CD8-positive, alpha-beta memory T cell (primary cell): ENCODE data around the gene FIGNL2. TPM values are rescaled to one million over a fixed set of nuclear protein-coding genes. Genes with fewer than 3 reads are reported as not detected.

Experiments
- CTCF ChIA-PET: fragments of 350-600 bp; sonication (Branson Sonifier 250); formaldehyde crosslinking; loops from one replicate; lab custom pipeline; 2021; ENCODE audit warnings: antibody characterized with exemption; lab: Charles Lee
- POLR2A ChIA-PET: fragments of 350-600 bp; sonication (Branson Sonifier 250); formaldehyde crosslinking; loops from one replicate; lab custom pipeline; 2021; ENCODE audit warnings: antibody characterized with exemption; lab: Charles Lee
- DNase-seq, 5 donors: peaks; one replicate each; pipeline versions ENCODE4 v3.0.0 to v3.0.0-alpha.2; 2020 to 2022; ENCODE audit warnings: mixed read lengths in 1 of 5
- H3K27ac ChIP-seq: one replicate; pipeline ENCODE4 v1.7.0; 2013; ENCODE audit warnings: low read depth, mild to moderate bottlenecking, low read length, moderate library complexity
- H3K27me3 ChIP-seq: 2 replicates; pipeline ENCODE4 v1.7.0; 2013; ENCODE audit warnings: low read length, mild to moderate bottlenecking; ENCODE audit not compliant: insufficient read depth, poor library complexity, severe bottlenecking
- H3K36me3 ChIP-seq: 2 replicates; pipeline ENCODE4 v1.7.0; 2013; ENCODE audit warnings: mild to moderate bottlenecking, low read length, moderate library complexity; ENCODE audit not compliant: insufficient read depth
- H3K4me1 ChIP-seq: 2 replicates; pipeline ENCODE4 v1.7.0; 2013; ENCODE audit warnings: mild to moderate bottlenecking, low read length, moderate library complexity; ENCODE audit not compliant: insufficient read depth
- H3K4me3 ChIP-seq: 2 replicates; pipeline ENCODE4 v1.7.0; 2013; ENCODE audit warnings: mild to moderate bottlenecking, low read length
- H3K9me3 ChIP-seq: 2 replicates; pipeline ENCODE4 v1.7.0; 2013; ENCODE audit warnings: mild to moderate bottlenecking, low read length
- H3K27ac Mint-ChIP-seq, 8 donors: one replicate each; pipeline ENCODE4 v1.8.0; 2020 to 2021; ENCODE audit warnings: mixed read lengths in 8 of 8, mild to moderate bottlenecking in 6 of 8, inconsistent platforms in 3 of 8, moderate library complexity in 3 of 8
- H3K27me3 Mint-ChIP-seq, 2 donors: one replicate each; pipeline ENCODE4 v1.8.0; 2020 to 2021; ENCODE audit warnings: mixed read lengths in 2 of 2, mild to moderate bottlenecking in 1 of 2, moderate library complexity in 1 of 2
- H3K36me3 Mint-ChIP-seq, 3 donors: one replicate each; pipeline ENCODE4 v1.8.0; 2020 to 2021; ENCODE audit warnings: mixed read lengths in 3 of 3, inconsistent platforms in 1 of 3, mild to moderate bottlenecking in 1 of 3
- H3K4me1 Mint-ChIP-seq, 3 donors: one replicate each; pipeline ENCODE4 v1.8.0; 2020 to 2021; ENCODE audit warnings: mixed read lengths in 3 of 3, inconsistent platforms in 1 of 3, mild to moderate bottlenecking in 1 of 3
- H3K4me3 Mint-ChIP-seq, 7 donors: one replicate each; pipeline ENCODE4 v1.8.0; 2020 to 2021; ENCODE audit warnings: mixed read lengths in 7 of 7, mild to moderate bottlenecking in 6 of 7, moderate library complexity in 4 of 7, inconsistent platforms in 2 of 7
- H3K9me3 Mint-ChIP-seq, 5 donors: one replicate each; pipeline ENCODE4 v1.8.0; 2020 to 2022; ENCODE audit warnings: mixed read lengths in 5 of 5, mild to moderate bottlenecking in 3 of 5, moderate library complexity in 2 of 5, inconsistent platforms in 1 of 5
- polyA plus RNA-seq: library from polyadenylated mRNA; unstranded; fragments of 300-500 nt; fragmentation: Illumina TruSeq; gene quantifications from one replicate; pipeline ENCODE4 v1.2.3, GENCODE V29; 2021
- total RNA-seq, 2 experiments: library from RNA; stranded (reverse); gene quantifications; one replicate each; pipeline ENCODE4 v1.2.3, GENCODE V29; 2021

FIGNL2 gene
- total and polyA plus RNA-seq, 3 experiments from 2014 or later = 0.12 to 0.70 (median 0.42) TPM

DNA sequence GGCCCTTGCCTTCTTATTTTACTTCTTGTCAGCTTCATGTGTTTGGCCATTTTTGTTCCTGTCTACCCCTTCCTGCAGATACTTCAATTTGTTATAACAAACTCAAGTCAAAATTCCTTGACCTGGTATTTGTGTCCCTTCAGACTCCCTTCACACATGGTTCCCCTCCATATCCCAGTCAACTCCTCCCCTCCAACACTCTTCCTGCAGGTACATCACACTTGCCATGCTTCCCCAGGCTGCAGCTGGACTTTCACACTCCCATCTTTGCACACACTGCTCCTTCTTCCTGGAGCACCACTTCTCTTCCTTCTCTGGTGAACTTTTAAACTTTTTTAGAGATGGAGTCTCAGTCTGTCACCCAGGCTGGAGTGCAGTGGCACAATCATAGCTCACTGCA, 18.9 kb upstream of the FIGNL2 start:
- H3K4me1 ChIP-seq = peaks cover 8% of the 10 kb centered on the region
- peaks cover 2 to 30% (median 11%) of the 10 kb centered on the region in 3 donors for H3K4me1 Mint-ChIP-seq
- H3K36me3 ChIP-seq = no peaks in the 10 kb centered on the region
- no peaks in the 10 kb centered on the region for H3K36me3 Mint-ChIP-seq
- CTCF ChIA-PET = interaction anchor here (1.2 kb wide), 1 partner anchor 8 kb away, joined by 4 read pairs; no protein-coding TSS in a partner anchor
- DNase-seq = peak in 1 of 5 donors; percentile 1
- peaks cover 55% of the 10 kb centered on the region for H3K27me3 ChIP-seq
- no peaks in the 10 kb centered on the region for H3K9me3 ChIP-seq
- no peaks in the 10 kb centered on the region for H3K9me3 Mint-ChIP-seq
- H3K27ac Mint-ChIP-seq = peak overlapping the region in 1 of 8 donors; percentile 46
- peaks cover 43 to 75% of the 10 kb centered on the region in 2 donors for H3K27me3 Mint-ChIP-seq
- POLR2A ChIA-PET = no interaction called here
- no peak overlapping the region for H3K27ac ChIP-seq
- H3K4me3 ChIP-seq = no peak overlapping the region
- no peak overlapping the region for H3K4me3 Mint-ChIP-seq

DNA sequence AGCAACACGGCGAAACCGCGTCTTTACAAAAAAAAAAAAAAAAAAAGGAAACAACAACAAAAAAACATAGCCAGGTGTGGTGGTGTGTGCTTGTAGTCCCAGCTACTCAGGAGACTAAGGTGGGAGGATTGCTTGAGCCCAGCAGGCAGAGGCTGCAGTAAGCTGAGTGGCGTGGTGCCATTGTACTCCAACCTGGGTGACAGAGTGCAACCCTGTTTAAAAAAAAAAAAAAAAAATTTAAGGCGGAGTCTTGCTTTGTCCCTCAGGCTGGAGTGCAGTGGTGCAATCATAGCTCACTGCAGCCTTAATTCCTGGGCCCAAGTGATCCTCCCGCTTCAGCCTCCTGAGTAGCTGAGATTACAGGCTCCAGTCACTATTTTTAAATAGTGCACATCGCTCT, 18.2 kb upstream of the FIGNL2 start:
- Mint-ChIP-seq H3K4me3 (no peak overlapping the region), H3K4me1 (peaks cover 2 to 30% (median 11%) of the 10 kb centered on the region in 3 donors), H3K9me3 (no peaks in the 10 kb centered on the region), H3K36me3 (no peaks in the 10 kb centered on the region), H3K27me3 (peaks cover 49 to 81% of the 10 kb centered on the region in 2 donors), H3K27ac (no peak overlapping the region)
- H3K4me1 ChIP-seq = peaks cover 8% of the 10 kb centered on the region
- no peaks in the 10 kb centered on the region for H3K36me3 ChIP-seq
- no peaks in the 10 kb centered on the region for H3K9me3 ChIP-seq
- peak in 1 of 5 donors; percentile 25 for DNase-seq
- ChIA-PET CTCF (interaction anchor here (0.6 to 1.2 kb wide), 2 partner anchors 9 to 159 kb away, joined by 3 to 4 read pairs; no protein-coding TSS in a partner anchor), POLR2A (no interaction called here)
- H3K27me3 ChIP-seq = peaks cover 55% of the 10 kb centered on the region
- no peak overlapping the region for H3K27ac ChIP-seq
- no peak overlapping the region for H3K4me3 ChIP-seq

DNA sequence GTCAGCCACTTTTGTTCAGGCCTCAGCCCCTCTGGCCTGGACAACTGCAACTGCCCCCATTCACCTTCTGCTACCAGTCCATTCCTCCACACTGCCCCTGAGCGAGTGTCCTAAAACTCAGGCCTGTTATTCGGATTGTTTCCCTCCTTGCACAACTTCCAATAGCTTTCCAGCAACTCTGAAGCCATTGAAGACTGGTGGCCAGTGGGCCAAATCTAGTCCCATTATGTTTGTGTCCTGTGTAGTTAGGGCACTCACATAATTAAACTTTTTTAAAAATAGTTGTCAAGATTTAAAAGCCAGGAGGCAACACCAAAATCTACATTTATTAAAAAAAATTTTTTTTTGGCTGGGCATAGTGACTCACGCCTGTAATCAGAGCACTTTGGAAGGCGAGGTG, 17.8 kb upstream of the FIGNL2 start:
- H3K27me3 Mint-ChIP-seq = peaks cover 53 to 82% of the 10 kb centered on the region in 2 donors
- Histone ChIP-seq H3K9me3 (no peaks in the 10 kb centered on the region), H3K4me1 (peaks cover 8% of the 10 kb centered on the region), H3K36me3 (no peaks in the 10 kb centered on the region), H3K27ac (no peak overlapping the region), H3K4me3 (no peak overlapping the region), H3K27me3 (peaks cover 55% of the 10 kb centered on the region)
- no peak overlapping the region for H3K27ac Mint-ChIP-seq
- H3K9me3 Mint-ChIP-seq = no peaks in the 10 kb centered on the region
- ChIA-PET CTCF (interaction anchor here (0.6 to 1.2 kb wide), 2 partner anchors 9 to 159 kb away, joined by 3 to 4 read pairs; no protein-coding TSS in a partner anchor), POLR2A (no interaction called here)
- no peak overlapping the region for H3K4me3 Mint-ChIP-seq
- no peaks in the 10 kb centered on the region for H3K36me3 Mint-ChIP-seq
- peaks cover 2 to 30% (median 11%) of the 10 kb centered on the region in 3 donors for H3K4me1 Mint-ChIP-seq
- DNase-seq = peak in 1 of 5 donors; percentile 16

DNA sequence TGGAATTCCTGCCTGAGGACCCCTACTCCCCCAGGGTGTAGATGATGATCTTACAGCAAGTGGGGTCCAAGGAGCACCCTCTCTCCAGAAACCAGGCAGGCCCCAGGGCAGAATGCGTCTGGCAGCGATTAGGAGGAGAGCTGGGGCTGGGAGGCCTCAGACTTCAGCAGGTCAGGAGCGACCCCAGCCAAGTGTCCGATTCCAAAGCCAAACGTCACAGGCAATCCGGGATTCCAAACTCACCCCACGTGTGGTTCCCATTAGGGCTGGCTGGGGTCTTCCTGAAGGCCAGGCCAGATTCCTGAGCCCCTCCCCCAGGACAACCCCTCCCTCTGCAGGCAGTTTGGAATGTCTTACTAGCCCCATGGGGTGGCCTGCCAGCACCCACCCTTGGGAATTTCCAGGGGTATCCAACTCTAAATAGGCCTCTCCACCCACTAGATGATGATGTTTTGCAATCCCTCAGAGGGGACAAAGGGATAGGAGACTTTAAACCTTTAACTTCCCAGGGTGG, 17.3 kb upstream of the FIGNL2 start:
- no peaks in the 10 kb centered on the region for H3K36me3 Mint-ChIP-seq
- peak in 1 of 5 donors; percentile 26 for DNase-seq
- Histone ChIP-seq H3K36me3 (no peaks in the 10 kb centered on the region), H3K4me3 (no peak overlapping the region), H3K4me1 (peaks cover 8% of the 10 kb centered on the region), H3K9me3 (no peaks in the 10 kb centered on the region), H3K27ac (no peak overlapping the region), H3K27me3 (peaks cover 55% of the 10 kb centered on the region)
- H3K4me3 Mint-ChIP-seq = no peak overlapping the region
- CTCF ChIA-PET = no interaction called here
- POLR2A ChIA-PET = no interaction called here
- H3K27me3 Mint-ChIP-seq = peaks cover 55 to 82% of the 10 kb centered on the region in 2 donors
- H3K9me3 Mint-ChIP-seq = no peaks in the 10 kb centered on the region
- H3K27ac Mint-ChIP-seq = no peak overlapping the region
- peaks cover 2 to 30% (median 11%) of the 10 kb centered on the region in 3 donors for H3K4me1 Mint-ChIP-seq

DNA sequence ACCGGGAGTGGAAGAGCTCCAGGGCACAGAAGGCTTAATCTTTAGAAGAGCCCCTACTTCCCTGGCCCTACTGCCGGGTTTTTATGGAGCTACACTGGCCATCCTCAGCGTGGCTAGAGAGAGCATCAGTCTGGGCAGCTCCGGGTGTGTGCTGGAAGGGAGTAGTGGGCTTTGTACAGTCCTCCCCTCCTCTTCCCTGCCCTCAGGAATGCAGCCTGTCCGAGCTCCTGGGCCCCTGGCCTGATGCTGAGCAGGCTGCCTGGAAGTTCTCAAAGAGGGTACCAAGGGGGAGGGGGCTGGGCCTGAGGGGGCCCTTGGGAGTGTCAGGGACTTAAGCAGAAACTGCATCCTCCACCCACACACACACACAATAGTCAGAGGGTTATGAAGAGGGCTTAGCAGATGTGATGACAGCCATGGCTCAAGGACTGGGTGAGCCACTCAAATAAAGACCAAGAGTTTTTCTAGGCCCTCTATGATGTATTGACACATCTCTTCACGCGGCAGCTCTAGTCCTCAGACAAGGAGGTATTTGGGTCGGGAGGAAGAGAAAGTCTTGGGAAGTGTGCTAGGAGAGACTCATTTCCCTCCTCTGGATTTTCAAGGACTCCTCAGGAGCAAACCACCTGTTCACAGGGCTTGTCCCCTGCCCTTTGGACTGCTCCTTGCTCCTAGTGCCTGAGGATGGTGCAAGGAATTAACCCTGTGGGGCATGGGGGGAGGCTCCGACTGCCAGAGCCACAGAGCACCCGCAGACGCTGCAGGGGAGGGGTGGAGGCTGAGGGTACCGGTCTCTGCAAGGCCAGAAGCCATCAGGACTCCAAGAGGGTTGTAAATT, 16.5 kb upstream of the FIGNL2 start:
- Mint-ChIP-seq H3K4me1 (peaks cover 2 to 26% (median 11%) of the 10 kb centered on the region in 3 donors), H3K4me3 (peak overlapping the region in 4 of 7 donors; percentile 29 to 51 (median 30)), H3K36me3 (no peaks in the 10 kb centered on the region), H3K27ac (no peak overlapping the region), H3K27me3 (peaks cover 49 to 78% of the 10 kb centered on the region in 2 donors), H3K9me3 (no peaks in the 10 kb centered on the region)
- H3K4me3 ChIP-seq = no peak overlapping the region
- peaks cover 8% of the 10 kb centered on the region for H3K4me1 ChIP-seq
- peak in 1 of 5 donors; percentile 42 for DNase-seq
- H3K36me3 ChIP-seq = no peaks in the 10 kb centered on the region
- H3K9me3 ChIP-seq = no peaks in the 10 kb centered on the region
- peaks cover 48% of the 10 kb centered on the region for H3K27me3 ChIP-seq
- H3K27ac ChIP-seq = no peak overlapping the region
- ChIA-PET CTCF (interaction anchor here (0.8 to 1.5 kb wide), 2 partner anchors 10 to 15 kb away, joined by 3 to 4 read pairs; no protein-coding TSS in a partner anchor), POLR2A (no interaction called here)

DNA sequence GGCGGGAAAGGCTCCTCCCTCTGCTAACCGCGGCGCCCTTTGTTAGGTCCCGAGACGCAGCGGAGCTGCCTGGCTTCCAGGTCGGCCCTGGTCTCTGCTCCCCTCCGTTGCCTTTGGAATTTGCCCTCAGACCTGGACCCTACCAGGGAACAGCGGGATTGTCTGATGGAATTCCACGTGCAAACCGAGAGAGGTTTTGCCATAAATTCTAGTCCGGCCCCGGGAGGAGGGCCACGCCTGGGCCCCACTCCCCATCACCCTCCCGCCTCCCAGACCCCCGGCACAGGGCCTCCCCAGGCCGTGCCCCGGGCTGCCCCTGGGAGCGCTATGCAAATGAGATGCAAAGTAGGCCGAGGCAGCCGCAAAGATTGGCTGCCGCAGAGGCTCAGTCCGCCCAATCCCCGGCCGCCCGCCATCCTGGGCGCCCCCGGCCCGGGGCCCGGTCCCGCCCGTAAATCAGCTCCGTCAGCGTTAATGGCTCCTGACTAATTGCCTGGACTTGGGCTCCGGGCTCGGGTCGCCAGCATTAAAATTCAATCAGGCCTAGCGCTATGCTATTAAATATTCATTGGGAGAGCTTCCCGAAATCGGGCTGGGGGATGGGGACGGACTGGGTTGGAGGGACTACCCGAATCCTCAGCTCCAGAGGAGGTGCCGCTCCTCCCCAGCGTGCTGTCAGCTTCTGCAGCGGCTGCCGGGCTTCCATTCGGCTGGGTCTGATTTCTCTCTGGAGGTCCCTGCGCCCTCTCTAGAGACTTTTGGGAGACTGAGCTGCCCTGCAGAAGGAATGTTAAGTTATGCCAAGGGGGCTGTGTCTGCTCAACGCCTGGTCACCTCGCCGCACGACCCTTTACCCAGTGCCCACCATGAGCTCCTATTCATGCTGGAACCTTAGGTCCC, 15.7 kb upstream of the FIGNL2 start:
- H3K36me3 Mint-ChIP-seq = no peaks in the 10 kb centered on the region
- no peak overlapping the region for H3K27ac Mint-ChIP-seq

DNA sequence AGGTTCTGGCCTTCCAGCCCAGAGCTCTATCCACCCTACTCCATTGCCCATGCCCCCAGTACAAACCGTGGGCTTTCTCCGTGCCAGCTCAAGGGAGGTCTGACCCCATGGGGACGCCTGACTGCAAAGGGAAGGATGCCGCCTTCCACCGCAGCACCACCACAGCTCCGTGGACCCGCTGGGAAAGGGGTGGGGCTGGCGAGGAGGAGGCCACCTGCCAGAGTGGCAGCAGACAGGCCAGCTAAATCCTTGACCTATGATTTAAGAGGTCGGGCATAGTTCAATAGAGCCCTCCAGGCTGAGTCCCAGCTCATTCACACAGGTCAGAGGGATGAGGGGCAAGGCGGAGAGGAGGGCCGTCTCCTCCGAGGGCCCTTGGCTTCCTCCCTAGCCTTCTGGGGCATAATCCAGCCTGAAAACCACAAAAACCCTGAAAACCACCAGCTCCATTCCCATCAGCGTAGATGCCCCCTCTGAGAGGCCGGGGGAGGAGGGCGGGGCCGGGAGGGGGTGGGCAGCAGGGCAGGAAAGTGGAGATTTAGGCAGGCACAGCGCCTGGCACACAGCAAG, 14.9 kb upstream of the FIGNL2 start:
- H3K27ac ChIP-seq = no peak overlapping the region
- CTCF ChIA-PET = no interaction called here
- peaks cover 8% of the 10 kb centered on the region for H3K4me1 ChIP-seq
- peaks cover 2 to 20% (median 11%) of the 10 kb centered on the region in 3 donors for H3K4me1 Mint-ChIP-seq
- POLR2A ChIA-PET = no interaction called here
- H3K4me3 Mint-ChIP-seq = peak overlapping the region in 5 of 7 donors; percentile 44 to 75 (median 59)
- peaks cover 45 to 70% of the 10 kb centered on the region in 2 donors for H3K27me3 Mint-ChIP-seq
- no peak overlapping the region for H3K27ac Mint-ChIP-seq
- no peaks in the 10 kb centered on the region for H3K36me3 Mint-ChIP-seq
- no peaks in the 10 kb centered on the region for H3K9me3 Mint-ChIP-seq
- peaks cover 39% of the 10 kb centered on the region for H3K27me3 ChIP-seq
- no peak overlapping the region for H3K4me3 ChIP-seq
- H3K36me3 ChIP-seq = no peaks in the 10 kb centered on the region
- peak in 1 of 5 donors; percentile 42 for DNase-seq
- no peaks in the 10 kb centered on the region for H3K9me3 ChIP-seq

More for the DNA sequence above, 15.7 kb upstream of the FIGNL2 start:
- H3K9me3 Mint-ChIP-seq = no peaks in the 10 kb centered on the region
- H3K4me3 ChIP-seq = peak overlapping the region; percentile 45
- peak in 2 of 5 donors; percentile 19 to 42 for DNase-seq
- peaks cover 2 to 26% (median 11%) of the 10 kb centered on the region in 3 donors for H3K4me1 Mint-ChIP-seq
- H3K27ac ChIP-seq = no peak overlapping the region
- CTCF ChIA-PET = interaction anchor here (0.8 to 1.5 kb wide), 2 partner anchors 11 to 14 kb away, joined by 3 to 4 read pairs; no protein-coding TSS in a partner anchor
- H3K27me3 ChIP-seq = peaks cover 42% of the 10 kb centered on the region
- H3K27me3 Mint-ChIP-seq = peaks cover 45 to 75% of the 10 kb centered on the region in 2 donors
- no peaks in the 10 kb centered on the region for H3K9me3 ChIP-seq
- H3K4me1 ChIP-seq = peaks cover 8% of the 10 kb centered on the region
- H3K4me3 Mint-ChIP-seq = peak overlapping the region in 5 of 7 donors; percentile 29 to 51 (median 31)
- POLR2A ChIA-PET = no interaction called here
- no peaks in the 10 kb centered on the region for H3K36me3 ChIP-seq
